ENCODE results near the gene ARHGAP18.

The ARHGAP18 gene

GRCh38 chr6:129633529-129633928, 76.4 kb downstream of the ARHGAP18 start:
- DNase-seq = no peak
- in situ Hi-C loops (cut with MboI; ENCODE audit: low pct_unique_long_range_greater_than_20kb, low sequenced_read_pairs) = no loop called here

DNA sequence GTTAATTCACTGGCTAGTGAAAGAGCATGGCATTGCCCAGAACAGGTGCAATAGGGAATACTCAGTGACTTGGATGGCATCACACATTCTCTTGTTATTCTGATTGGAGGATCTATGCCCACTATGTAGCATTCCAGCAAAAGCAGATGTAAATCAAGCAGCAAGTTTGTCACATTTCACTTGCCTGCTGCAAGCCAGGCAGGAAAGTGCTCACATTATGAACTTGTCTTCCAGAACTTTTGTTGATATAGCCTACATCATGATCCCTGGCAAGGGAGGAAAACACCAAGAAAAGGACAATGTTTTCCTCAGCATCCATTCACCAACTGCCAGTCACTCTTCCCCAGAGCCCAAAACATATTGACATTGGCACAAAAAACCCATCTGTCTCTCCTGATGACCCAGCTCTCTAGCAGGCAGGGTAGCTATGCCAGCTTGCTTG, 77.8 kb downstream of the ARHGAP18 start:
- in situ Hi-C loops (cut with MboI; ENCODE audit: low pct_unique_long_range_greater_than_20kb, low sequenced_read_pairs) = no loop called here

GRCh38 chr6:129631070-129631469, 78.9 kb downstream of the ARHGAP18 start:
- DNase-seq = no peak
- in situ Hi-C loops (cut with MboI; ENCODE audit: low pct_unique_long_range_greater_than_20kb, low sequenced_read_pairs) = no loop called here

More for the DNA sequence above, 77.8 kb downstream of the ARHGAP18 start:
- no peak for DNase-seq

GRCh38 chr6:129630596-129630995, 79.4 kb downstream of the ARHGAP18 start:
- DNase-seq = no peak
- in situ Hi-C loops (cut with MboI; ENCODE audit: low pct_unique_long_range_greater_than_20kb, low sequenced_read_pairs) = no loop called here

DNA sequence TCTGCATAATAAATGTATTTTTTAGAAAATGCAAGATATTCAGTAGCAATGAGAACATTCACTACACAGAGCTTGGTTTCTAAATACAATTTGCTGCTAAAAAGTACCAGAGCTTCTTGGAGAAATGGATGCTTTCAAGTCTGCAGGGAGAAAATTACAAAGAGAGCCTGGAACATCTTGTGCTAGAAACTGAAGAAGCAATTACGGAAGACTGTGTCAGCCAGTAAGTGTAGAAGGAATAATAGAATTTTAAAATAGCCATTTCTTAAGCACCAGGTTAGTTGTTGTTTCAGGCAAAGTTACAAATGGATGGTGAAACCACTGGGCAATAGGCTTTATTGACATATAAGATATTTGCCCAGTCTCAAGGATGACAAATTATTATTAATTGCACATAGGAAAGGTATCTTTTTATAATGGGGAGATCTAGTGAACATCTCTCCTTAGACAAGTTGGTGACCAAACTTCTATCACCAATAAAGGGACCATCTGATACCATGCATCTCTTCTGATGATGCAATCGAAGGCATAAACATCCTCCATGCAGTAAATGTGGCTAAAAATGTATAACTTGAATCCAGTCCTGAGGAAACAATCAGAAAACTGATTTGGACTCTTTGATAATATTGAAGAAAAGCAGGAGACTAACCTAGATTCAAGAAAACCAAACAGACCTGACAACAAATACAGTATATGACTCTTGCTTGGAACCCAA, 81.7 kb downstream of the ARHGAP18 start:
- in situ Hi-C loops (cut with MboI; ENCODE audit: low pct_unique_long_range_greater_than_20kb, low sequenced_read_pairs) = no loop called here

GRCh38 chr6:129624488-129624887, 85.5 kb downstream of the ARHGAP18 start:
- DNase-seq = peak; percentile 28
- in situ Hi-C loops (cut with MboI; ENCODE audit: low pct_unique_long_range_greater_than_20kb, low sequenced_read_pairs) = no loop called here

More for the DNA sequence above, 81.7 kb downstream of the ARHGAP18 start:
- no peak for DNase-seq

DNA sequence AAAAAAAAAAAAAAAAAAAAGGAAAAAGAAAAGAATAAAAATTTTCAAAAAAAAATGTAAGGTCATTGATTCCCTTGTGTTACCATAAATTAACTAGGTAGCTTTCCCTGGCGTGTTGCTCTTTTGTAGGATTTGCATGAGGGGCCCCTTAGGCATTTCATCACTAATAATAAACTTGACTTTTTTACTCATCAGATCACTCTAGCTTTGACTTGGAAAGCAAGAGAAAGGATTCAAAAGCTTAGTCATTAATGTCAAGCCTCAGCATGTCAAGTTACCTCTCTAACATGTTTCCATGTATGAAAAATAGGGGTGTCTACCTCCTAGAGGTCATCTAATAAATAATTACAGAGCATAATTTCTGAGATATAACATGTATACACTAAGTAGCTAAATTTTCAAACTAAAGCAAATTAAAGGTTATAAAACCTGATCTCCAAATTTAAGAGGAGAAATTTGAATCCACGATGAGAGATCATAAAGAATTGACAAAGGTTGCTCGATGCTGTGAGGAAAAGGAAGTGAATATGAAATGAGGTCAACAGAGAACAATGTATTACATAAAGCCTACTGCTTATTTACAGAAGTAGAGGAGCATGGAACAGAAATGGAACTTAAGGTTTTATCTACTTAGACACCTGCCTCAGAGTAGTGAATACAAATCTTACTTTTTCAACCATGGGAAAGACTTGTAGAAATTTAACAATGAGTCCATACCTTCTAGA, 86.8 kb downstream of the ARHGAP18 start:
- in situ Hi-C loops (cut with MboI; ENCODE audit: low pct_unique_long_range_greater_than_20kb, low sequenced_read_pairs) = no loop called here
- no peak for DNase-seq

DNA sequence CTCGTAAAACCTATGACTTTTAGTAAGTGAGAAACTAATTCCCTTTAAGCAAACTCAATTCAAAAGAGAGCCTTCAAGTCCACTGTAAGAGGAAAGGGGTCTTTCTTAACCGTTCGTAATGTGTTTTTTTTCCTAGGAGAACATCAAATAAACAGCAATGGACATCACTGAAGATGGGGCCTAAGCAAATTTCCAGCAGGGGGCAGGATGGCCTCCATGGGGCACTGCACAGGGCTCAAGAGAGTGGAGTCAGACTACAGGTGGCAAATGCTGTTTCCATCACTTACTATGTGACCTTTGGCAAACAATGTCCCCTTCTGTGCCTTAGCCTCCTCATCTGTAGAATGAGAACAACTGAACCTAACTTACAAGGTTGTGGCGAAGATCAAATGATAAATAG, 88.7 kb downstream of the ARHGAP18 start:
- peak; percentile 57 for DNase-seq
- in situ Hi-C loops (cut with MboI; ENCODE audit: low pct_unique_long_range_greater_than_20kb, low sequenced_read_pairs) = no loop called here

GRCh38 chr6:129620234-129620610, 89.8 kb downstream of the ARHGAP18 start:
- in situ Hi-C loops (cut with MboI; ENCODE audit: low pct_unique_long_range_greater_than_20kb, low sequenced_read_pairs) = no loop called here
- DNase-seq = no peak

- in situ Hi-C loops (cut with MboI; ENCODE audit: low pct_unique_long_range_greater_than_20kb, low sequenced_read_pairs) = no loop called here
- DNase-seq = no peak
Observed at GRCh38 chr6:129619579-129620233, 90.3 kb downstream of the ARHGAP18 start.

DNA sequence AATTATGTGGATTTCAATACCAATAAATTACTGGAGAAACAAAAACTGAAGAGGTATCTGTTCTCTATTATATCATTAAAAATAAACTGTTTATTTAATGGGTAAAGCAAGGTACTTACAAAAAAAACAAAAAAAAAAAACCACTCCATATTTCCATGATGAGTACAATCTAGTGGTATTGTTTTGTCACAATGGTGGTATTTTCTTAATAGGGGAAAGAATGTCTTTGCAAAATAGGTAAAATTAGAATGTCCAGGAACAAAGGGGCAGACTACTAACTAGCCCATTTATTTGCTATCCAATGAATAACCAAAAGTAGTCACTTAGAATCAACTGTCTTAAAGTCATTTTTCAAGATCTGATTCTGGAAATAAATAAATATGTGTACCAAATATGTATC, 92.0 kb downstream of the ARHGAP18 start:
- DNase-seq = no peak
- in situ Hi-C loops (cut with MboI; ENCODE audit: low pct_unique_long_range_greater_than_20kb, low sequenced_read_pairs) = no loop called here

- in situ Hi-C loops (cut with MboI; ENCODE audit: low pct_unique_long_range_greater_than_20kb, low sequenced_read_pairs) = no loop called here
Observed at GRCh38 chr6:129615496-129615895, 94.5 kb downstream of the ARHGAP18 start.

GRCh38 chr6:129615020-129615419, 95.0 kb downstream of the ARHGAP18 start:
- no peak for DNase-seq
- in situ Hi-C loops (cut with MboI; ENCODE audit: low pct_unique_long_range_greater_than_20kb, low sequenced_read_pairs) = no loop called here

More at GRCh38 chr6:129615496-129615895, 94.5 kb downstream of the ARHGAP18 start:
- DNase-seq = no peak

DNA sequence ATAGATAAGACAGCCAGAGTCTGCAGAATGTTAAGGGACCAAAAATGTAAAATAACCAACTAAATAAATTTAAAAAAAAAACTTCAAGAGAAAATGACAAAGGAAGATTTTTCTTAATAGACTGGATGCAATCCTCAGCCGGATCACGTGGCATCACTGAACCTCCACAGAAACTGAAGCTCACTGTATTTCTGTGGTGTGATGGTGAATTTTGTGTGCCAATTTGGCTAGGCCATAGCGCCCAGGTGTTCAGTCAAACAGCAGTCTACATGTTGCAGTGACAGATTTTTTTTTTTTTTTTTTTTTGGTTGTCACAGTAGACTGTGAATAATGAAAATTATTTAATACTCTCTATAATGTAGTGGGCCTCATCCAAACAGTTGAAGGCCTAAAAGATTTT, 95.5 kb downstream of the ARHGAP18 start:
- in situ Hi-C loops (cut with MboI; ENCODE audit: low pct_unique_long_range_greater_than_20kb, low sequenced_read_pairs) = no loop called here
- DNase-seq = no peak

DNA sequence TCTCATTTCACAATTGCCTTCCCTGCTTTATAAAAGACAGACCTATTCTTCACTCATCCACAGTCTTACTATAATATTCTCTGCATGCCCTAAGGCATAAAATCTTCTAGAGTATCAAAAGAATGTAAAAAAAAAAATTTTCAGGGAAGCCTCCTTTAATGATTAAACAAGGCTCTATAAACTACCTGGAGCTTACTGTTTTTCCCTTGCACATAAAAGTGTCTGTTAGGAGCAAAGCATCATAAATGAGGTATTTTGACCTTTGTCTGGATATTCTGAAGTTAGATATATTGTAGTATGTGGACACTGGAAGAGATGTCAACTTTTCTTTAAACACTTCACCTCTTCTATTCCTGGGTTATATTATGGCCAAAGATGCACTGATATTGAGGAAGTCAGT, 97.5 kb downstream of the ARHGAP18 start:
- in situ Hi-C loops (cut with MboI; ENCODE audit: low pct_unique_long_range_greater_than_20kb, low sequenced_read_pairs) = no loop called here
- no peak for DNase-seq

GRCh38 chr6:129609635-129610034, 100.3 kb downstream of the ARHGAP18 start:
- DNase-seq = no peak
- in situ Hi-C loops (cut with MboI; ENCODE audit: low pct_unique_long_range_greater_than_20kb, low sequenced_read_pairs) = no loop called here

- DNase-seq = no peak
- in situ Hi-C loops (cut with MboI; ENCODE audit: low pct_unique_long_range_greater_than_20kb, low sequenced_read_pairs) = no loop called here
Observed at GRCh38 chr6:129608886-129609537, 101.0 kb downstream of the ARHGAP18 start.

GRCh38 chr6:129607581-129608186, 102.3 kb downstream of the ARHGAP18 start:
- DNase-seq = no peak
- in situ Hi-C loops (cut with MboI; ENCODE audit: low pct_unique_long_range_greater_than_20kb, low sequenced_read_pairs) = no loop called here

DNA sequence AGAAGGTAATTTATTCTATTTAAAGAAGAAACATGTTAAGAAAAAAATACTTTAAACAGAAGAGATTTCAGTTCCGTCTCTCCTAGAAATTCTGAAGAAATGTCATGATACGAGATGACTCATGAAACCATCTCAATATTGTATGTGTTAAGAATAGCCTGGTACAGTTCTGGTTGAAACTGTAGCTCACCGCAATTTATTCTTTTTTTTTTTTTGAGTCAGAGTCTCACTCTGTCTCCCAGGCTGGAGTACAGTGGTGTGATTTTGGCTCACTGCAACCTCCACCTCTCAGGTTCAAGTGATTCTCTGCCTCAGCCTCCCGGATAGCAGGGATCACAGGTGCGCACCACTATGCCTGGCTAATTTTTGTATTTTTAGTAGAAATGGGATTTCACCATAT, 103.3 kb downstream of the ARHGAP18 start:
- DNase-seq = no peak
- in situ Hi-C loops (cut with MboI; ENCODE audit: low pct_unique_long_range_greater_than_20kb, low sequenced_read_pairs) = no loop called here

Measured in KBM-7 (cell line).